Superior temporal gyrus (tissue), 1 donor: ENCODE results near the gene MSI2.

ENCODE experiments used
- DNase-seq: peaks from one replicate; pipeline ENCODE4 v3.0.0-alpha.2; 2016; ENCODE audit errors: extremely low spot score

Gene MSI2

DNA sequence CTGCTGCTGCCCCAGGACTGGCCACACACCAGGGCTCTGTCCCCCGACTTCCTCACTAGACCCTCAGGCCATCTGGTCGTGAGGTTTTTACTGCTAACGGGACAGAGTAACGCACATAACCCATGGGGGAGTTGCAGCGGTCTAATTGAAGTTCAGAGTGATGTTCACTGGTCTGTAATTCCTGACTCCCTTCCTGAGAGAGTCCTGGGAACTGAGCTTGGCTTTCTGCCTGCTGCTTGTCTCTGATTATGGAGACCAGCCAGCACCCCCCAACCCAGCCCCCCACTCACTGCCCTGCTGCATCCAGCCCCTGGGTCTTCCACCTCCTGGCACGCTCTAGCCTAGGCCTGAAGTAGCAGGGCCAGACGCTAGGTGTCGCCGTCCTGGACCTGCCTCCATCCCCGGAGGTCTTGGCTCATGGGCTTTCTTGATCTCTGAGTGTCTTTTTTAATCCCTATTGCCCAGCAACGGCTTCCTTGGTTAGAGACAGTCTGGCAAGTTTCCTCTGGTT, 295.8 kb downstream of the MSI2 start:
- DNase-seq = no peak

DNA sequence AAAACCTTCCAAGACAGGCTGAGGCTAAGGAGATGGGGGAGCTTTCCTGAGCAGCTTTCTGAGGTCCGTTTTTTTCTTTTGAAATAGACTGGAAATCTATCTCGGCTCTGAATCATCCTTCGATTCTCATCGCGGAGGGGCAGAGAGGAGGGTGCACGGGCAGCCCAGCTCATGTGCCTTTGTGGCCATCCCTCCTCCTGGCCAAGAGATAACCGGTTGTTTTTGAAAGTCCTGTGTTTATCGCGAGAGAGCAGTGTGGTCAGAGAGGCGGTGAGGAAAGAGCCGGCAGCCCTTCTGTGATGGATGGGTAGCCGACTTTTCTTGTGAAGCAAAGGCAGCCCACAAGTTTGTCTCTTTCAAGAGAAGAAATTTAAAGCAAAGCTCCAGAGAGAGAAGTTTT, 297.2 kb downstream of the MSI2 start:
- no peak for DNase-seq

DNA sequence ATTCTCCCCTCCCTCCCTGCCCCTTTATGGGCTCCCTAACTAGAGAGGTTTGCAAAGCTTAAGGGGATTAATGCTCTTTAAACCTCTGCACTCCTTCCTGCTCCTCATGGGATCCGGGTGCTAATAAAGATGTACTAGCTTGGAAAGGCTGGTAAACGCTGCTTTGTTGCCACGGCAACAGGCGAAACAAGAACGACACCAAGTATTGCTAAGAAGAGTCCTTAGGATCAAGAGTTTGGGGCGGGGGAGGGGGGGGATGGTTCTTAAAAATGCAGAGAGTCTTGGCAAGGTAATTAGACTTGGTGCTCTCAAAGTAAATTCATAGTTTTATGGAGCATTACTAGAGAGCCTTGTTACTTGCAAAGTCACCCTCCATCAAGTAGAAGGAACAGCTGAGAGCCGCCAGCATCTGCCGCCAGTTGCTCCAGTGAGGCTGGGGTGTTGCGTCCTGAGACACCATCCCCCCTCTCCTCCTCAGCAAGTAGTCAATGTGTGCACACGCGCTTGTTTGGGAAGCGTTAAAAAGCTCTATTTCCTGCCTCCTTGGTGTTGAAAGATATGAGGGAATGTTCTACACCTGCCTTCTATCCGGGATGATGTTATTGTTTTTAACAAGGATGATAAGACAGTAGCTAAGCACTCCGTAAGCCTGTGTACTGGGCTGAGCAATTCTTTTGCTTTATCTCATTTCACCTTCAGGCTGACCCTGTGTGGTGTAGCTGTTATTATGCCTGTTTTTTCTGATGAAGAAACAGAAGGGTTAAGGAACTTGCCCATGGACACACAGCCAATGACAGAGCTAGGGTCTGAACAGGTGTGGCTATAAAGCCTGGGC, 297.9 kb downstream of the MSI2 start:
- no peak for DNase-seq

DNA sequence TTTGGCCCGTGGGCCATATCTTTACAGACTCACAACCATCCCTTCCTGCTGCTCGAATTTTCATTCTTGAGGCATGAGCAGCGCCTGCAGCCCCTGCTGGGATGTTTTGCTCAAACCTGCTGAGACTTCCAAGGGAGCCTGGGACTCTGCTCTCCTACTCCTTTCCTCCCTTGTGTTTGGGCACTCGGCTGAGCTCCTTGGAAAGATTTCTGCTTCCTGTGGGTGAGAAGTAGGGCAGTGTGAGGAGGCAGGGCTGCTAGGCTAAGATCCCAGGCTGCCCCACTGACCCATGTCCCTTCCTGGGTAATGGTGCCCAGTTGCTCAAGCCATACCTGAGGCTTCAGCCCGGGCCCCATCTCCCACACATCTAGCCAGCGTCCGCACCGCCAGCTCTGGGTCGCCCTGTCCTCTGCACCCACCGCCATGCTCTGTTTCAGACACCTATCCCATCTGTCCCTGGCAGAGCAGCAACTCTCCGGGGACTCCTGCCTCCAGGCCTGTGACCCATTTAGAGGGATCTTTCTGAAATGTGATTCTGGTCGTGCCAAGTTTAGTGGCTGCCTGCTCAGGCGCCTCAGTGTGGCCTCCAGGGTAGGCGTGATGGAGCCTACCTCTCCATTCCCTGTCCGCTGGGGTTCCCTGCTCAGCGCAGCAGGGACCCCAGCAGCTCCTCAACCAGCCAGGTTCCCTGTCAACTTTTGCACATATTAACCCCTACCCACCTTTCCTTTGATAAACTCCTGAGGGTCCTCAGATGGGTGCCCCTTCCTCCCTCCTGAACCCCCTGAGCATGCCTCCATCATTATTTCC, 298.7 kb downstream of the MSI2 start:
- no peak for DNase-seq

DNA sequence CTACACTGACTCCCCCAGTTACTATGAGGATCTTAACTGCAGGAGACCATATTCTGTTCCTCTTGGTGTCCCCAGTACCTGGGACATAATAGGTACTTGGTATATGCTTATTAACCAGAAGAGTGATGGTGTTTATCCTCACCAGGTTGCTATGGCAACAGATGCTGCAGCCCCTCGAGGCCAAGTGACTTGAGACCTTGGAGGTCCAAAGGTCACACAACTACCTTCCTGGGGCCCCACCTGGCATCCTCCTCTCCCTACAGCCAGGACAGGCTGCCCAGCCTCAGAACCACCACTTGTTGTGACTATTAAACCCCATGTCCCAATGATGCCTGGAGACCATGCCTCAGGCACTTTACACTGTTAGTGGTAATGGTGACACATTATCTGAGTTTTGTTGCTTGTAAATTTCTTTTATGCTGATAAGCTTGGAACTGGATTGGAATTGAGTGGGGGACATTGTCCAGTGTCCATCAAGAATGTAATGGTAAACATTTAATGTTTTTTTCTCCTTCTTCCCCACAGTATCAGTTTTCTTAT, 299.4 kb downstream of the MSI2 start:
- no peak for DNase-seq

DNA sequence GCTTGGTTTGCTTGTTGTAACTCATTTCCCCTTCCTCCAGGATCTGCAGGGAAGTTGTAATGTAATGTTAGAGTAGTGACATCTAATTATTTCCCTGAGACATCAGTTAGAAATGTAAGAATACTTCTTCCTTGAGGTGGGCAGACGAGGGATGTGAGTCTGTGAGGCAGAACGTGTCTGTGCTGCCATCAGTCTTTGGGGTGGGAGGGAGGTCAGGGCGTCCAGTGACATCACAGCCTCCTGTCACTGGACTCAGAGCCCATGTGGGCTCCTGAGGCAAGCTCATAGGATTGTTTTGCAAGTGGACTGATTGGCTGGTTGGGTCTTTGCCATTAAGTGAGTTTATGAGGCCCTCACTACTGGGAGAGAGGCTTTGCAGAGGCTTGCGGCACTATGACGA, 300.0 kb downstream of the MSI2 start:
- no peak for DNase-seq

DNA sequence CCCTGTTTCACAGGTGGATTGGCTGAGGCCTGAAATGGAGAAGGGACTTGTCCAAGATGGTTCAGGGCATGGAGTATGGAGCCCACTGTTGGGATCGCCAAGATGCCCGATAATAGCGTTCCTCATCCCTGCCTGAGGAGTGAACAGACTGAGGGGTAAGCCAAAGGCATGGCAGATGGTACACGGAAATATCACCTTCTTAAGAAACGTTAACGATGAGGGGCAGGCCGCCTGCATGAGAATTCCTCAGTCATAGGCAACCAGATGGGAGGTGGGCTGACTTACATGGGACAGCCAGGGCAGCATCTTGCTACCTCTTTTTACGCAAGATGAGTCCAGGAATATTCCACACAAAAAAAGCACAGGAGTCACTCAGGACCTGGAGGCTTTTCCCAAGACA, 300.7 kb downstream of the MSI2 start:
- DNase-seq = no peak

DNA sequence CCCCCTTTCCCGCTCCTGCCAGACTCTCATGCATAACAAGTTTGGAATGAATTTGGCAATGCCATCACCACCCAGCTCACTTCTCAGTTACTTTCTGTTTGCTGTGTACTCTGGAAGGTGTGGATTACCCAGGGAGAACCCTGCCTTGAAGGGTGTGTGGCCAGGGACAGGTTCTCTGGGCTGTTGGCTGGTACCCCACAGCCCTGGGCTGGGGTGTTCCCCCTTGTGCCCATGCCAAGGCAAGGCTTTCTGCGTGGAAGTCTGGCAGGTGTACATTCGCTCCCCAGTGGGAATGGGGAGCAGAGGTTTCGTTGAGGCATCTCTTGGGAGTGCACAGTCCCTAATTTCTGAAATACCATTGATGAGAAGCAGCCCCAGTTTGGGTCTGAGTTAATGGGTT, 301.1 kb downstream of the MSI2 start:
- no peak for DNase-seq

DNA sequence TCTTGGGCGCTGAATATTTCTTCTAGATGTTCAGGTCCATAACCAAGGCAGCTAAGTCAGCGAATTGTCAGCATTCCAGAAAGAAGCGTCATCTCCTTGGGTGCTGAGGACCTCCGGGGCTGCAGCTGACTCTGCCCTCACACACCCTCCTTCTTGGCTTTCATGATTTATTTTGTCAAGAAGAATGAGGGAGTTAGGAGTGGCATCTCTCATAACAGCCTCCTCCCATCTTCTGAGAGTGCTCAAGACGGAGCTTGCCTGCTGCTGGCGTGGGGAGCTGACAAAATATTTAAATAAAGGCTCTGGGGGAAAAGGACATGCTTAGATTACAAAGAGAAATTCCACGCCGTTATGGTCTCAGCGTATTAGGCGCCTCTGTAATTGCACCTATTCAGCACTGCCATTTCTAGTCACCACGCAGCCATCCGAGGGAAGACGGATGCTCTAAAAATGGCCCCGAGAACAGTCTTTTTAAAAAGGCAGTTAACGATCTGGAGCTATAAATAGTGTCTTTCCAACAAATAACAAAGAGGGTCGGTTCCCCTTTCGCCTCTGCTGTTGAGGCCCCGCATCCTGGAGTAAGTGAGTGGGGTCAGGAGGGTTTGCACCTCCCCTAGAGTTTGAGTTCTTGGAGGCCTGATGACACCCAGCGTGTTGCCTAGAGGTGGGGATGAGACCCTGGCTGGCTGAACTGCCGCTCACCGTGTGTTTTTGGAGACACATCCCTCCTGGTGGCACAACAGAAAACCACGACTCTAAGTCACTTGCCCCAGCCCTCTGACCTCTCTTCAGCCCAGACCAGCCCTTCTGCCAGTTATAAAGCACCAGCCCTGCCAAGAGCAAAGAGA, 301.7 kb downstream of the MSI2 start:
- DNase-seq = no peak

DNA sequence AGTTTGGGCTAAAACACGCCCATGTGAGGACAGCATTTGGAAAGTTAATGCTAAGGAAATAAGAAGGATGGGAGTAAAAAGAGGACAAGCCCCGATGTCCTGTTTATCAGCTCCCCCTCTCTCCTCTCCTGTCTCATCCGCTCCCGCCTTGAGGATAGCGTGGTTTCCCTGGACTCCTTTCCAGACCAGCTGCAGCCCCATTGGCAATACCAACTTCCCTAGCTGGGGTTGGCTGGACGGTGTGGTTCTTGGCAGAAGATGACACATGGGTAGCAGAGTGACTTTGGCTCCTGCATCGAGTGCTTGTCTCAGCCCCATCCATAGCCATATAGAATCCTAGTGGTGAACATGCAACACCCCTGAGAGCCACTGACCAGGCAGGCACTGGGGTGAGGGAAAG, 302.9 kb downstream of the MSI2 start:
- DNase-seq = no peak

DNA sequence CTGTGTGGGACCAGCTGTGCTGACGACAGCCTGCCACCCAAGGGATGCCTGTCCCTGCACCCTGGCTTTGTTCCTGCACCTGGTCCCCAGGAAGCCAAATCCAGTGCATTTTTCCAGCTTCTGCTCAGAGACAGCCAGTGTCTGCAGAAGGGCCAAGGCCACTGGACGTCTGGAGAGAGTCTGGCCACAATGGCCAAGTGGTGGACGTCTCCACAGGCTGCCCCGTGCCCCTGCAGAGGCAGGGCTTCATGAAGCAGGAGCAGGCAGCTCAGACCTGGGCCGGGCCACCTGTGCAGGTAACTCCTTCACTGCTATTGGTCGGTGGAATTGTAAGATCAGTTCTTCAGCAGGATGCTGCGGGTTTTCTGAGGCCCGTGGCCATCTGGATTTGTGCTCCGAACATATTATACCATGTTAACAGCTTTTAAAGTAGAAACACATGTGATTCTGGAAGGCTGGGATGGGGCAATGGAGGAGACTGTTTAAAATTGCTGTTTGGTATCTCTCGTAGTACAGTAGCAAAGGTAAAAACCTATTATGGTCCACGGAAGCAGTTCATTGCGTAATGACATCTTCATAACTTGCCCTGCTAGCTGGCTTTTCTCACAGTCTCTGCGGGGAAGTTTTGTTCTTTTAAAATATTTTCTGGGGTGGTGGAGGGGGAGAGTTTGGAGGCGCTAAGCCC, 303.5 kb downstream of the MSI2 start:
- no peak for DNase-seq

DNA sequence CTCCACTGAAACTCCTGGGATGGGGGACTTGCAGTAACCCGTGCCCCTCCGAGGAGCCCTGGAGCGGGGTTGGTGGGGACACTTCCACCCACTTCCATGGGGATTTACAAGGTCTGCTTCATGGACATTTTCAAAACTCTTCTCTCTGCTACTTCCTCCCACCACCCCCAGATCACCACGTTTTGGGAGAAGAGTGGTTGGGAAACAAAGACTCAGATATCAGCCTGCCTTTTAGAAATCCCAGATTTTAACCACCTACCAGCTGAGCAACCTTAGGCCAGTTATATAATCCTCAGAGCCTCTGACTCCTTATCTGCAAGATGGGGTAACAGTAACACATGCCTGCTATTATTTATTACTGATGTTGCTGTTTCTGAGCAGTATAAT, 304.0 kb downstream of the MSI2 start:
- no peak for DNase-seq

DNA sequence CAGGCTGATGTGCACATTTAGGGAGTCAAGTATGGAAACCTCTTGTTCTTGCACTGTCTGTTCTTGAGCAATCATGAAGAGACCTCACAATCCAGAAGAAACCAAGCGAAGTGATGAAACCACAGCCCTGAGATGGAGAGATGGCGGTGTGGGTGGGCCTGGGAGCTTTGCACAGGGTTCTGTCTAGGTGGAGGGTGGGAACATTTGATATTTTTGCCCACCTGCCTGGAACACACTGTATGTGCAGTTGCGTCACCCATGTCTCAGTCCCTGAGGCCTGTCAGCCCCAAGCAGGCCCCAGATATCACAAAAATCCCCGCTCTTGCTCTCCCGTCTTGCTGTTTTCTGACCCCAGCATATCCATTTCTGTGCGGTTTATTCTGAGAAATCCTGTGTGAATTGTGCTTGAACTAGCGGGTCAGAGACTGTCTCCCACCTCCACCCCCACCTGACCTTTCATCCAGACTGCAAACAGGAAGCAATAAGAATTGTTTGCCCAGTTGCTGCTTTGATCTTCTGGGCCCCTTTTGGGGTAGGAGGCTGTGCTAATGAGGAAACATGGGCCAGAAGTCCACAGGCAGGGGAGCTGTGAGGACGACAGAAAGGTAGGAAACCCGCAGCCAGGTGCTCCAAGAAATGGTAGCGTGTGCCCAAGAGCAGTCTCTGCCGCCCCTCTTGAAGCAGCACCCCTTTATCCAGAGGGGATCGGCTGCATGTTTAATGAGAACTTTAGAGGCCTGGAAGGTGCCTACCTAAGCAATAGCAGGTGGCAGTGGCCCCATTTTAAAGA, 304.9 kb downstream of the MSI2 start:
- no peak for DNase-seq

DNA sequence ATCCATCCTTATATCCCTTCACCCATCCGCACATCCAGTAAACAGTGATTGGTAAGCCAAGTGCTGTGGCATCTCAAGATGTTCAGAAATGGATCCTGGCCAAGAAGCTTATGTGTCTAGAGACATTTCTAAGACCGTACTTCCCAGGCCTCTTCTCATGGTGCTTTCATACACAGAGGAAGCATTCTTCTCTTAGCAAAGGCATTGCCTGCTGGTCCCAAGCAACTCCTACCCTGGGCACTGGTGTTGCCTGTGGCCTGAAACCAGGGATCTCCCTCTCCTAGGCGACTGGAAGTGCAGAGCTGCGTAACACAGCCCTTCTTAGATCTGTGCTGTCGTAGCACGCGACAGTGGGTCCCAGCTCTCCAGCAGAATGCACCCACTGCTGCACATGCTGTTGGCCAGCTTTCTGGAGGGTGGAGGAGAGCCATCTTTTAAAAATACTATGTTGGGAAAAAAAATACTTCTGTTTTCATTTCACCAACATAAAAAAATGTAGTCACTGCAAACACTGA, 305.9 kb downstream of the MSI2 start:
- peak; percentile 64 for DNase-seq

DNA sequence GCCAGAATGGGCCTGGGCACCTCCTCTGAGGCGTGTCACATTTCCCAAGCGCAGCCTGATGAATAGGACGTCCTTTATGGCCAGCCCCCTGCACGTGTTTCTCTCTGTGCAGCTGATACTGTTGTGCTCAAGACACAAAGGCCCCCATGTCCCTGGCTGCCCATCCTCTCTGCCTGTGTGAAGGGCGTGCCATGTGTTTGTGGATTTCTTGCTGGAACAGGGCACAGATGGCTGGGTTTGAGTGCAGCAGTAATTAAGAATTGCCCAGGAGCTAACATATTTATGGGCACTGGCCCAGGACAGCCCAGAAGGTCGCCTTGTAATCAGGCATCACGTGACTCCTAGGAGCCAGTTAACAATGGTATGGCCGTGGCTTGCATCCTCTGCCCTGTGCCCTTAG, 307.6 kb downstream of the MSI2 start:
- DNase-seq = no peak

DNA sequence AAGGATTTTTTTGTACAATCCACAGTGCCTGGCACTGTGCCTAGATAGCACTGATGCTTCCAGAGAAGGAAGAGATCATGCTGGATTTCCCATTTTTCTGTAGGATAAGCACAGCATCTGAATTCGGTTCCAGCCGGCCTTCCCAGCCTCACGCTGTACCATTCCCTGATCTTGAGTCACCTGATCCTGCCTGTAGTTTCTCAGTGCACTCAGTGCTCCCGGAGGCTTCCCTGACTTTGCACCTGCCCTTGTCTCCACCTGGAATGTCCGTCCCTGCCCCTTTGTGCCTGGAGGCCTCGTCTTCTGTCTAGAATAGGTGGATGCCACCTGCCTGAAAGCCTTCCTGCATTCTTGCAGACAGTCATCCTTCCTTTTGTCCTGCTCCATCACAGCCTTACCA, 308.9 kb downstream of the MSI2 start:
- no peak for DNase-seq

DNA sequence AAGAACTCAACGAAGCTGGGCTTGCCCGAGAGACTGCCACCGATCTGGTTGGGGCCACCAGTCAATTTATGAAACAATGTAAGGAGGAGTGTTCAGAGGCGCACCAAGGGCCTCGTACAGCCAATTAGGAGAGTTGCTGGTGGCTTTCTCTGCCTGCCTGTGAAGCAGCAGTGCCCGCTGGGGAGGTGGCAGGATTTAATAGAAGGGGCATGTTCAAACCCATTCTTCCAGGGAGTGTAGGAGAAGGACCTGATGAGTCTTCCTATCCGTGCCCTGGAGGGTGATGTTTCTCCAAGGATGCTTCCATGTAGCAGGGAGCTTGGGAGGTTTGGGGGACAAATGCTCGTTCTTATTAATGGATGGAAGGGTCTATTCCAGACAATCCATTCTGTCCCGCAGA, 310.4 kb downstream of the MSI2 start:
- no peak for DNase-seq

DNA sequence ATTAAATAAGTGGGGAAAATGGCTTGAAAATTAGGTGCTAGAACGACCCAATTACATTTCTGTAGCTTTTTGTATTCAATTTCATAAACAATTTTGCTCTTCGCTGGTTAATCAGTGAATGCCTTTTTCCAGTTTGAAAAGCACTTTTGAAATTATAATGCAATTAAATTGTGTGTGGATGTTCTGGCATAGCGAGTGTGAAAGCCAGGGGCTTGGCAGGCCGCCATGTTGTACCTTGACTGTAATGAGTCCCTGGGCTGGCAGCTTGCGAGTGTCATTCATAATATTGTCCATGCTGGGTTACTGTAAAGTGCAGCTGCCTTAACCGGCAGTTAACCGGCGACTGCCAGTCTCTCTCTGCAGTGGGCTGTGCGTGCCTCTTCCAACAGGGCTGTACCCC, 310.9 kb downstream of the MSI2 start:
- no peak for DNase-seq

DNA sequence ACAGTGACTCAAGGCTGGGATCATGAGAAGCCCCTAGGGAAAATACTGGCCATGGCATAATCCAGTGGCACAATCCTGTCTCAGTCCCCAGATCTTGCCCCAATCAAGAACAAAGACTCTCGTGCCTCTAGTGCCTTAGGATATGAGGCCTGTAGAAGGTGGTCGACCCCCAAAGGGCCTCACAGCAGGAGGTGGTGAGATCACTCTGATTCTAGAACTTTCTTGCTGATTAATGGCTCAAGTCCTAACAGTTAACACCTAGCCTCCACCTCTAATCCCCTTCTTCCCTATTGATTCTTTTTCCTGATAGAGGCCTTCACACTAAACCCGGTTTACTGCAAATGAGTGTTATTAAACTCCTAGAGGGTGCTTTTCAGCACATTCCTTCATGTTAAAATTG, 312.0 kb downstream of the MSI2 start:
- no peak for DNase-seq

DNA sequence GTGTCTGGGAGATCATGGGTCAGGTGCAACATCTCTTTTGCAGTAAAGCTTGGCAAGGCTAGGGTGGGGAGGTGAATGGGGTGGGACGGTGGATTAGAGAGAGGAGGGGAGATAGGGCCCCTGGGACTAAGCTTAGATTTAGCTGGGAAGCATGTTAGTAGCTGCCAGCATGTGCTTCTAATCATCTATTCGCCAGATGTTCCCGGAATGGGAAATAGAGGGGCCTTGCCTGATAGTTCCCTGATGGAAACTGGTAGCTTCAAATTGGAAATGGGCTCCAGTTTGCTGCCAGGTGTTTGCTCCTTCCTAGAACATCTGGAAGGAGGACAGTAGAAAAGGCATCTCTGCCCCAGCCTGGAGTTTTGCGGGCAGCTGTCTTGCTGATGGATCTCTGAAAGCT, 312.7 kb downstream of the MSI2 start:
- DNase-seq = no peak
